Muscle layer of duodenum (tissue), 2 donors: ENCODE data around the gene LDB2.

Experiments
- H3K27ac ChIP-seq: one replicate; pipeline ENCODE4 v1.7.0; 2013; ENCODE audit warnings: mild to moderate bottlenecking, low read length
- H3K27me3 ChIP-seq: one replicate; pipeline ENCODE4 v1.7.0; 2013; ENCODE audit warnings: low read depth, mild to moderate bottlenecking, control low read depth, low read length
- H3K36me3 ChIP-seq, 2 donors: one replicate each; pipeline ENCODE4 v1.7.0; 2013; ENCODE audit warnings: low read length in 2 of 2, control low read depth in 1 of 2, mild to moderate bottlenecking in 1 of 2; ENCODE audit not compliant: insufficient read depth in 2 of 2, control insufficient read depth in 1 of 2
- H3K4me1 ChIP-seq, 2 donors: one replicate each; pipeline ENCODE4 v1.7.0; 2013; ENCODE audit warnings: low read length in 2 of 2, mild to moderate bottlenecking in 2 of 2, control low read depth in 1 of 2, moderate library complexity in 1 of 2; ENCODE audit not compliant: insufficient read depth in 2 of 2, control insufficient read depth in 1 of 2
- H3K4me3 ChIP-seq, 2 donors: one replicate each; pipeline ENCODE4 v1.7.0; 2013; ENCODE audit warnings: low read length in 2 of 2, low read depth in 1 of 2, mild to moderate bottlenecking in 1 of 2
- H3K9me3 ChIP-seq, 2 donors: one replicate each; pipeline ENCODE4 v1.7.0; 2013; ENCODE audit warnings: low read length in 2 of 2, control low read depth in 1 of 2, mild to moderate bottlenecking in 1 of 2; ENCODE audit not compliant: control insufficient read depth in 1 of 2
- donor health status: healthy.

LDB2 gene

GRCh38 chr4:16909281-16909680, 10.8 kb upstream of the LDB2 start:
- Histone ChIP-seq H3K4me3 (no peak overlapping the region), H3K27ac (no peak overlapping the region), H3K4me1 (no peaks in the 10 kb centered on the region), H3K27me3 (no peaks in the 10 kb centered on the region), H3K9me3 (no peaks in the 10 kb centered on the region), H3K36me3 (no peaks in the 10 kb centered on the region)

GRCh38 chr4:16908377-16909021, 10.1 kb upstream of the LDB2 start:
- no peaks in the 10 kb centered on the region for H3K36me3 ChIP-seq
- H3K27ac ChIP-seq = no peak overlapping the region
- H3K4me3 ChIP-seq = no peak overlapping the region

GRCh38 chr4:16900325-16900724, 1.9 kb upstream of the LDB2 start:
- no peaks in the 10 kb centered on the region for H3K36me3 ChIP-seq
- no peaks in the 10 kb centered on the region for H3K4me1 ChIP-seq
- H3K27ac ChIP-seq = no peak overlapping the region
- no peak overlapping the region for H3K4me3 ChIP-seq
- H3K9me3 ChIP-seq = no peaks in the 10 kb centered on the region
- no peaks in the 10 kb centered on the region for H3K27me3 ChIP-seq

More at GRCh38 chr4:16908377-16909021, 10.1 kb upstream of the LDB2 start:
- H3K9me3 ChIP-seq = no peaks in the 10 kb centered on the region
- no peaks in the 10 kb centered on the region for H3K4me1 ChIP-seq
- no peaks in the 10 kb centered on the region for H3K27me3 ChIP-seq

- Histone ChIP-seq H3K4me1 (no peaks in the 10 kb centered on the region), H3K27ac (peak overlapping the region; percentile 58), H3K9me3 (no peaks in the 10 kb centered on the region), H3K27me3 (no peaks in the 10 kb centered on the region), H3K36me3 (no peaks in the 10 kb centered on the region), H3K4me3 (peak overlapping the region; percentile 50 to 54)
Observed at GRCh38 chr4:16896881-16897750, 1.3 kb downstream of the LDB2 start.

GRCh38 chr4:16894406-16894805, 4.0 kb downstream of the LDB2 start:
- H3K9me3 ChIP-seq = no peaks in the 10 kb centered on the region
- H3K4me3 ChIP-seq = no peak overlapping the region
- no peaks in the 10 kb centered on the region for H3K27me3 ChIP-seq
- H3K36me3 ChIP-seq = no peaks in the 10 kb centered on the region
- H3K27ac ChIP-seq = no peak overlapping the region
- peaks cover 0 to 3% of the 10 kb centered on the region in 2 donors for H3K4me1 ChIP-seq

- no peak overlapping the region for H3K27ac ChIP-seq
- peak overlapping the region in 1 of 2 donors; percentile 1 for H3K4me3 ChIP-seq
- H3K4me1 ChIP-seq = peaks cover 0 to 3% of the 10 kb centered on the region in 2 donors
- H3K27me3 ChIP-seq = no peaks in the 10 kb centered on the region
- H3K9me3 ChIP-seq = no peaks in the 10 kb centered on the region
- no peaks in the 10 kb centered on the region for H3K36me3 ChIP-seq
Observed at GRCh38 chr4:16893141-16893651, 5.2 kb downstream of the LDB2 start.

GRCh38 chr4:16890651-16891050, 7.8 kb downstream of the LDB2 start:
- H3K9me3 ChIP-seq = no peaks in the 10 kb centered on the region
- H3K27me3 ChIP-seq = no peaks in the 10 kb centered on the region
- no peaks in the 10 kb centered on the region for H3K36me3 ChIP-seq
- H3K27ac ChIP-seq = no peak overlapping the region
- H3K4me1 ChIP-seq = peaks cover 0 to 3% of the 10 kb centered on the region in 2 donors
- no peak overlapping the region for H3K4me3 ChIP-seq

GRCh38 chr4:16889945-16890344, 8.5 kb downstream of the LDB2 start:
- peaks cover 0 to 3% of the 10 kb centered on the region in 2 donors for H3K4me1 ChIP-seq
- no peaks in the 10 kb centered on the region for H3K27me3 ChIP-seq
- no peaks in the 10 kb centered on the region for H3K9me3 ChIP-seq
- no peak overlapping the region for H3K4me3 ChIP-seq
- no peak overlapping the region for H3K27ac ChIP-seq
- no peaks in the 10 kb centered on the region for H3K36me3 ChIP-seq

- Histone ChIP-seq H3K4me1 (peaks cover 0 to 3% of the 10 kb centered on the region in 2 donors), H3K36me3 (no peaks in the 10 kb centered on the region), H3K9me3 (no peaks in the 10 kb centered on the region), H3K4me3 (no peak overlapping the region), H3K27ac (no peak overlapping the region), H3K27me3 (no peaks in the 10 kb centered on the region)
Observed at GRCh38 chr4:16887887-16888286, 10.6 kb downstream of the LDB2 start.

GRCh38 chr4:16884673-16885460, 13.6 kb downstream of the LDB2 start:
- Histone ChIP-seq H3K4me3 (no peak overlapping the region), H3K9me3 (no peaks in the 10 kb centered on the region), H3K27ac (no peak overlapping the region), H3K4me1 (no peaks in the 10 kb centered on the region), H3K36me3 (no peaks in the 10 kb centered on the region), H3K27me3 (no peaks in the 10 kb centered on the region)

- Histone ChIP-seq H3K9me3 (no peaks in the 10 kb centered on the region), H3K27me3 (no peaks in the 10 kb centered on the region), H3K4me3 (no peak overlapping the region), H3K4me1 (no peaks in the 10 kb centered on the region), H3K36me3 (no peaks in the 10 kb centered on the region), H3K27ac (no peak overlapping the region)
Observed at GRCh38 chr4:16883806-16884205, 14.6 kb downstream of the LDB2 start.
